T-cell (primary cell): ENCODE results near the gene DIP2C. TPM values are rescaled to one million over a fixed set of nuclear protein-coding genes. Genes with fewer than 3 reads are reported as not detected.
"Not testable (repeated sequence)": the region's sequence is repeated elsewhere in the genome, so short reads cannot be mapped to it uniquely, and the experiment has no call there.

Source experiments
- ATAC-seq, 4 experiments: fragments of 200-7000 bp in 3 of 4; fragments of 150-1000 bp in 1 of 4; cut with Tn5 transposase; replicated peaks in 1 of 4; 1 replicate in 3 of 4; 2 replicates in 1 of 4; pipeline ENCODE4 v1.10.0; 2021; ENCODE audit warnings: moderate library complexity in 3 of 4, mild to moderate bottlenecking in 2 of 4, moderate number of reproducible peaks in 1 of 4
- CTCF ChIA-PET, 2 donors: fragments of 300-600 bp; sonication (Branson Sonifier 250); formaldehyde crosslinking; loops; one replicate each; lab custom pipeline; 2022; ENCODE audit warnings: antibody characterized with exemption in 2 of 2; lab: Charles Lee
- POLR2A ChIA-PET, 2 donors: fragments of 300-600 bp; sonication (Branson Sonifier 250); formaldehyde crosslinking; loops; one replicate each; lab custom pipeline; 2022; ENCODE audit warnings: antibody characterized with exemption in 2 of 2; lab: Charles Lee
- DNase-seq, 35 experiments: peaks; one replicate each; pipeline versions ENCODE4 v3.0.0 to v3.0.0-alpha.2; 2013 to 2023
- H3K27ac ChIP-seq: one replicate; pipeline ENCODE4 v1.5.1; 2013; ENCODE audit warnings: low read length
- H3K27me3 ChIP-seq, 2 experiments: replicated peaks in 1 of 2; 1 replicate in 1 of 2; 2 replicates in 1 of 2; pipeline versions ENCODE4 v1.6.1 to v1.7.0; 2013; ENCODE audit warnings: low read length in 1 of 2, mixed read lengths in 1 of 2; ENCODE audit not compliant: control insufficient read depth in 2 of 2, insufficient read depth in 2 of 2; ENCODE audit errors: extremely low read depth in 1 of 2
- H3K36me3 ChIP-seq, 2 donors: 1 replicate in 1 of 2; 2 replicates in 1 of 2; pipeline versions ENCODE4 v1.6.1 to v1.7.0; 2013; ENCODE audit warnings: low read length in 1 of 2; ENCODE audit not compliant: control insufficient read depth in 2 of 2, insufficient read depth in 1 of 2; ENCODE audit errors: extremely low read depth in 1 of 2
- H3K4me1 ChIP-seq, 2 experiments: 1 replicate in 1 of 2; 2 replicates in 1 of 2; pipeline versions ENCODE4 v1.6.1 to v1.7.0; 2013; ENCODE audit warnings: low read length in 2 of 2, mixed read lengths in 1 of 2; ENCODE audit not compliant: insufficient read depth in 2 of 2, control insufficient read depth in 1 of 2; ENCODE audit errors: extremely low read depth in 1 of 2
- H3K4me3 ChIP-seq, 2 donors: 1 replicate in 1 of 2; 2 replicates in 1 of 2; pipeline versions ENCODE4 v1.5.1 to v1.7.0; 2013; ENCODE audit warnings: mild to moderate bottlenecking in 2 of 2, low read length in 1 of 2, moderate library complexity in 1 of 2; ENCODE audit not compliant: control insufficient read depth in 1 of 2; ENCODE audit errors: extremely low read depth in 1 of 2
- H3K9me3 ChIP-seq: 2 replicates; pipeline ENCODE4 v1.7.0; 2013
- H3K27ac Mint-ChIP-seq, 2 donors: one replicate each; pipeline ENCODE4 v1.8.0; 2020 to 2021; ENCODE audit warnings: mild to moderate bottlenecking in 2 of 2, mixed read lengths in 2 of 2
- H3K27me3 Mint-ChIP-seq, 2 donors: one replicate each; pipeline ENCODE4 v1.8.0; 2021 to 2022; ENCODE audit warnings: mixed read lengths in 2 of 2
- H3K36me3 Mint-ChIP-seq: one replicate; pipeline ENCODE4 v1.8.0; 2021; ENCODE audit warnings: mixed read lengths
- H3K4me1 Mint-ChIP-seq, 3 donors: one replicate each; pipeline ENCODE4 v1.8.0; 2020 to 2022; ENCODE audit warnings: mixed read lengths in 3 of 3, mild to moderate bottlenecking in 1 of 3
- H3K4me3 Mint-ChIP-seq, 3 donors: one replicate each; pipeline ENCODE4 v1.8.0; 2020 to 2022; ENCODE audit warnings: mild to moderate bottlenecking in 3 of 3, mixed read lengths in 3 of 3, moderate library complexity in 3 of 3
- H3K9me3 Mint-ChIP-seq, 3 donors: one replicate each; pipeline ENCODE4 v1.8.0; 2020 to 2022; ENCODE audit warnings: mixed read lengths in 3 of 3
- WGBS: methylation state at CpG from one replicate; pipeline ENCODE4 v1.1.5; 2013; ENCODE audit warnings: missing lambda C conversion rate; ENCODE audit not compliant: insufficient coverage; 5-methylcytosine and 5-hydroxymethylcytosine counted together
- total RNA-seq, 35 experiments: library from RNA in 6 of 35; stranded (reverse) in 6 of 35; fragments of 120-200 nt in 1 of 35; gene quantifications; one replicate each; pipeline versions ENCODE4 v1.2.1 to v1.2.4 and lab custom pipeline; 2013 to 2026

The DIP2C gene
- total RNA-seq, 5 donors from 2014 or later (not counting 1 experiment from before 2014, with no cell fraction given) = 2.7 to 7.4 (median 4.5) TPM

DNA sequence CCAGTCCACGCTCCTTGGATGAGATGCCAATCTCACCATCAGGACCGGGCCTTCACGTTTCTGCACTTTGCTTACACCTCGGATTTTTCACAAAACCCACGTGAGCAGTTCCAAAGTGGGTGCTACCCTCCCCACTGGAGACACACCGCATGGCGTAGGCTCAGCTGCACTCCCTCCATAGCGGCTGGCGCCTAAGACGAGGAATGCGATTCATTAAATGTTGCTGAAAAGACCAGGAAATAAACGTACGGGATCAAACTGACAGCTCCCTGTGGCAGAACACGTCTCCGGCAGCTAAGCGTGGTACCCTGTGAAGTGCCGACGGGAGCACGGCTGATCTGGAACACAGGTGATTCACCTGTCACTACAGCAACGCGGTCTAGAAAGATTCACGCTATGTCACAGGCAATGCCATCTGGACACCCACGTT lies 209.0 kb downstream of the DIP2C start:
- H3K4me3 ChIP-seq = no peak overlapping the region
- peaks cover 0 to 16% of the 10 kb centered on the region in 2 experiments for H3K4me1 ChIP-seq
- no peak overlapping the region for H3K27ac Mint-ChIP-seq
- H3K4me3 Mint-ChIP-seq = no peak overlapping the region
- H3K36me3 ChIP-seq = no peaks in the 10 kb centered on the region
- DNase-seq (peak in 1 of 35 experiments; percentile 4), ATAC-seq (no peak)
- peaks cover 0 to 5% (median 4%) of the 10 kb centered on the region in 3 donors for H3K9me3 Mint-ChIP-seq
- no peaks in the 10 kb centered on the region for H3K27me3 ChIP-seq
- POLR2A ChIA-PET = no interaction called here
- no peaks in the 10 kb centered on the region for H3K9me3 ChIP-seq
- WGBS = 91% methylated on average over 23 of the region's 23 CpGs
- CTCF ChIA-PET = no interaction called here
- H3K27ac ChIP-seq = no peak overlapping the region
- H3K4me1 Mint-ChIP-seq = peaks cover 20 to 35% (median 28%) of the 10 kb centered on the region in 3 donors
- H3K27me3 Mint-ChIP-seq = no peaks in the 10 kb centered on the region
- H3K36me3 Mint-ChIP-seq = peaks cover 4% of the 10 kb centered on the region

DNA sequence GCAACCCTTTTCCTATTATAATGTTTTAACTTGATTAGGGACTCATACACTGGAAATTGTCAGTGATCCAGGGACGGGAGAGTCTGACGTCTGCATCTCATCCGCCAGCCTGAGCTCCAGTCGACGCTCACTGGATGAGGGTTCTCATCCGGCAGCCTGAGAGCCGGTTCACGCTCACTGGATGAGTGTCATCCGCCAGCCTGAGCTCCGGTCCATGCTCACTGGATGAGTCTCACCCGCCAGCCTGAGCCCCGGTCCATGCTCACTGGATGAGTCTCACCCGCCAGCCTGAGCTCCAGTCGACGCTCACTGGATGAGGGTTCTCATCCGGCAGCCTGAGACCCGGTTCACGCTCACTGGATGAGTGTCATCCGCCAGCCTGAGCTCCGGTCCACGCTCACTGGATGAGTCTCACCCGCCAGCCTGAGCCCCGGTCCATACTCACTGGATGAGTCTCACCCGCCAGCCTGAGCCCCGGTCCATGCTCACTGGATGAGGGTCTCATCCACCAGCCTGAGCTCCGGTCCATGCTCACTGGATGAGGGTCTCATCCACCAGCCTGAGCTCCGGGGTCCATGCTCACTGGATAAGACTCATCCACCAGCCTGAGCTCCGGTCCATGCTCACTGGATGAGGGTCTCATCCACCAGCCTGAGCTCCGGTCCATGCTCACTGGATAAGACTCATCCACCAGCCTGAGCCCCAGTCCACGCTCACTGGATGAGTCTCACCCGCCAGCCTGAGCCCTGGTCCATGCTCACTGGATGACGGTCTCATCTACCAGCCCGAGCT lies 209.6 kb downstream of the DIP2C start:
- POLR2A ChIA-PET, H3K27ac Mint-ChIP-seq, H3K36me3 ChIP-seq, H3K9me3 Mint-ChIP-seq, H3K4me3 Mint-ChIP-seq, H3K27ac ChIP-seq, H3K9me3 ChIP-seq, H3K27me3 ChIP-seq, H3K36me3 Mint-ChIP-seq, H3K27me3 Mint-ChIP-seq, ATAC-seq, CTCF ChIA-PET, H3K4me3 ChIP-seq: not testable (repeated sequence)
- H3K4me1 ChIP-seq = peaks cover 0 to 11% of the 10 kb centered on the region in 2 experiments
- WGBS = 96% methylated on average over 33 of the region's 33 CpGs
- H3K4me1 Mint-ChIP-seq = peaks cover 20 to 33% (median 24%) of the 10 kb centered on the region in 3 donors
- peak in 1 of 35 experiments; percentile 0 for DNase-seq

DNA sequence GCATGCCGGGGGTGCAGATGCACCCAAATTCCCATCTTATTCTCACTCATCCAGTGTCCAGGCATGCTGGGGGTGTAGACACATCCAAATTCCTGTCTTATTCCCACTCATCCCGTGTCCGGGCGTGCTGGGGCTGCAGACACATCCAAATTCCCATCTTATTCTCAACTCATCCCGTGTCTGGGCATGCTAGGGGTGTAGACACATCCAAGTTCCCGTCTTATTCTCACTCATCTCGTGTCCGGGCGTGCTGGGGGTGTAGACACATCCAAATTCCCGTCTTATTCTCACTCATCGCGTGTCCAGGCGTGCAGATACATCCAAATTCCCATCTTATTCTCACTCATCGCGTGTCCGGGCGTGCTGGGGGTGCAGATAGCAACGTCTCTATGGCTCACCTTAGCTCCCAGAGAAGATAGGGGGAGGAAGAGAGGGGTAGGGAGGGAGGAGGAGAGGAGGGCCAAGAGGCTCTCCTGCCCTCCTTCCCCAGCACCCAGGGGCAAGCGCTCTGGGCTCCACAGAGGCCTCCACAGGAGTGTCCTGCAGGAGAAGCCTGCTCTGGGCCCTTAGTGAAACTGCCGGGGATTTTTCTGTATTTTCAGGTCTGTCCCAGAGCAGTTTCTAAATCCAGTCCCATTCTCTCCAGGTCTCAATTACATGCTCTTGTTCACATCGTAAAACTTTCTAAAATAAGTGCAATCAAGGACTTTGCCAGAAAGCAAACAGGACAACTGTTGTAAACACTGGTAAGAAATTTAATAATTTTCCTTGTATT lies 210.8 kb downstream of the DIP2C start:
- peaks cover 4% of the 10 kb centered on the region for H3K36me3 Mint-ChIP-seq
- H3K27me3 ChIP-seq = no peaks in the 10 kb centered on the region
- peak overlapping the region; percentile 39 to 57 for H3K27ac Mint-ChIP-seq
- ChIA-PET POLR2A (no interaction called here), CTCF (no interaction called here)
- no peaks in the 10 kb centered on the region for H3K36me3 ChIP-seq
- no peak overlapping the region for H3K27ac ChIP-seq
- ATAC-seq = no peak
- 94% methylated on average over 10 of the region's 21 CpGs for whole genome bisulfite sequencing
- H3K4me1 ChIP-seq = peaks cover 0 to 7% of the 10 kb centered on the region in 2 experiments
- H3K9me3 Mint-ChIP-seq = peaks cover 0 to 8% (median 5%) of the 10 kb centered on the region in 3 donors
- peaks cover 2% of the 10 kb centered on the region for H3K9me3 ChIP-seq
- no peaks in the 10 kb centered on the region for H3K27me3 Mint-ChIP-seq
- peak in 1 of 35 experiments; percentile 4 for DNase-seq
- peaks cover 18 to 26% (median 20%) of the 10 kb centered on the region in 3 donors for H3K4me1 Mint-ChIP-seq
- no peak overlapping the region for H3K4me3 ChIP-seq
- H3K4me3 Mint-ChIP-seq = no peak overlapping the region

DNA sequence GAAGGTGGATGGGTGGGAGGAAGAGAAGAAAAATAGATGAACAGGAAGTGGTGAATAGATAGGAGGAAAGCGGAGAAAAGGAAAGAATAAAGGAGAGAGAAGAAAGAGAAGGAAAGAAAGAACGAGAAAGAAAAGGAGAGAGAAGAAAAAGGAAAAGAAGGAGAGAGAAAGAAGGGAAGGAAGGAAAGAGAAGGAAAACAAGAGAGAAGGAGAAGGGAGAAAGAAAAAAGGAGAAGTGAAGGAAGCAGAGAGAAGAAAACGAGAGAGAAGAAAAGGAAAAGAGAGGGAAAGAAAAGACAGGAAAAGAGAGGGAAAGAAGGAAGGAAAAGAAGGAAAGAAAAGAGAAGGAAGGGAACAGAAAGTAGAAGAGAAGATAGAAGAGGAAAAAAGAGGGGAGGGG lies 211.8 kb downstream of the DIP2C start:
- POLR2A ChIA-PET = no interaction called here
- Histone ChIP-seq H3K4me3 (no peak overlapping the region), H3K9me3 (peaks cover 2% of the 10 kb centered on the region), H3K4me1 (peaks cover 0 to under 1% of the 10 kb centered on the region in 2 experiments), H3K36me3 (no peaks in the 10 kb centered on the region), H3K27ac (no peak overlapping the region), H3K27me3 (no peaks in the 10 kb centered on the region)
- Mint-ChIP-seq H3K27ac (peak overlapping the region in 1 of 2 donors; percentile 69), H3K4me3 (no peak overlapping the region), H3K27me3 (no peaks in the 10 kb centered on the region), H3K9me3 (peaks cover 0 to 8% (median 5%) of the 10 kb centered on the region in 3 donors), H3K36me3 (peaks cover 4% of the 10 kb centered on the region), H3K4me1 (peaks cover 11 to 20% (median 18%) of the 10 kb centered on the region in 3 donors)
- DNase-seq (no peak), ATAC-seq (no peak)
- CTCF ChIA-PET = no interaction called here
- WGBS = 90% methylated on average over 3 of the region's 3 CpGs

DNA sequence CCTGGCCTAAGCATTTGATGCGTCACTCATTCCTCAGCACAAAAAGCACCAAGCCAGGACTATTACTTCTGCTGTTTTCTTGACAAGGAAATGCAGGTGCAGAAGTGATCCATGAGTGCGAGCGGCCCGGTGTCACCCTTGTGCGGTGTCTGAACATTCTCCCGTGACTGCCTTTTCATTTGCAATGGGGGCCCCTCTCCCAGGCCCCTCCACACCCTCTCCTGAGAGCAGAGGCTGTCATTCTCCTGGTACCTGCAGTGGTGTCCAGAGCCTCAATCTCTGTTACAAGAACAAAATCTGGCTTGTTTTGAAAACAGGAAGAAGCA lies 213.1 kb downstream of the DIP2C start:
- no peak for DNase-seq
- Mint-ChIP-seq H3K27ac (peak overlapping the region in 1 of 2 donors; percentile 66), H3K4me1 (peaks cover 13 to 21% (median 20%) of the 10 kb centered on the region in 3 donors), H3K9me3 (peaks cover 0 to 8% (median 5%) of the 10 kb centered on the region in 3 donors), H3K36me3 (peaks cover 4% of the 10 kb centered on the region), H3K4me3 (no peak overlapping the region), H3K27me3 (no peaks in the 10 kb centered on the region)
- Histone ChIP-seq H3K36me3 (no peaks in the 10 kb centered on the region), H3K4me1 (peaks cover 0 to under 1% of the 10 kb centered on the region in 2 experiments), H3K27me3 (no peaks in the 10 kb centered on the region), H3K4me3 (no peak overlapping the region), H3K9me3 (peaks cover 2% of the 10 kb centered on the region), H3K27ac (no peak overlapping the region)
- WGBS = 95% methylated on average over 6 of the region's 6 CpGs
- POLR2A ChIA-PET = no interaction called here
- CTCF ChIA-PET = no interaction called here
- ATAC-seq = no peak

DNA sequence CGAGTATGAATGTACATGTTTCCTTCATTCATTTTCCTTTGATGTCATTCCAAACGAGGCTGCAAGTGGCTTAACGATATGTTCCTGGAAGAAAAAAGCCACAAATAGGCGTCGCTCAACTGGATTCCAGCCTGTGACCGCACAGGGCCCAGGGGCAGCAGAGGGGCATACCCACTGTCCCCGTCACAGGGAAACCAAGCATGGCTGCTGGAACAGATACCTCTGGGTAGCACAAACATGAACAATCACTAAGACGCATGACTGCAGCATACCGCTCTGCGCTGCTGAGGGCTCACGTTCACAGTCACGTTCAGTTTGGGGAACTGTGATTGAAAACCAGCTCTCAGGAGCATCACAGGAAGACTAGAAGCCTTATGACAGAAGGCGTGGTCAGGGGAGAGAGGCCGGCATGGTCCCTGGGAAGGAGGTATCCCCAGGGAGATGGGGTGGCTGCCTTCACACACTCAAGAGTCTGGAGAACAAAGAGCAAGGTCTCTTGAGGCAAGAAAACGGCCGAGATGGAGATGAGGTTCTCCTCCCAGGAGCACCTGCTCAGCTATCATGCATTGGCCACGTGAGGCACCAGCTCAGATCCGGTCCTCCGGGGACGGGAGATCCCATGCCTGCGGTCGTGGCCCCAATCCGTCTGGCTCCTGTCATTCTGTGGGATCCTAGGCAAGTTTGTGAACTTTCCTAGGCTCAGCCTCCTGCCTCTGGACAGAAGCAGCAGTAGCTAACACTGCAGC lies 213.6 kb downstream of the DIP2C start:
- H3K36me3 ChIP-seq = no peaks in the 10 kb centered on the region
- Mint-ChIP-seq H3K27ac (no peak overlapping the region), H3K4me3 (no peak overlapping the region), H3K27me3 (no peaks in the 10 kb centered on the region), H3K36me3 (peaks cover 4% of the 10 kb centered on the region), H3K4me1 (peaks cover 11 to 22% (median 21%) of the 10 kb centered on the region in 3 donors), H3K9me3 (peaks cover 0 to 8% (median 5%) of the 10 kb centered on the region in 3 donors)
- H3K27ac ChIP-seq = no peak overlapping the region
- peak in 2 of 35 experiments; percentile 2 to 4 for DNase-seq
- H3K9me3 ChIP-seq = peaks cover 2% of the 10 kb centered on the region
- no peaks in the 10 kb centered on the region for H3K27me3 ChIP-seq
- POLR2A ChIA-PET = no interaction called here
- WGBS = 82% methylated on average over 21 of the region's 23 CpGs
- peaks cover 0 to 6% of the 10 kb centered on the region in 2 experiments for H3K4me1 ChIP-seq
- no peak overlapping the region for H3K4me3 ChIP-seq
- ATAC-seq = no peak
- CTCF ChIA-PET = no interaction called here
